VCaP (cell line): ENCODE data around the gene RAD51B.

ENCODE experiments used
- H3K27ac ChIP-seq: fragments of 450-650 bp; 2 replicates; pipeline ENCODE4 v1.5.1; 2017
- CTCF ChIP-seq: fragments of 450-650 bp; conservative IDR thresholded peaks from 2 replicates; pipeline ENCODE4 v1.5.1; 2017; ENCODE audit warnings: mild to moderate bottlenecking, moderate library complexity

Gene RAD51B

GRCh38 chr14:68222726-68223125 is 403.1 kb downstream of the RAD51B start:
- H3K27ac ChIP-seq, result no peak overlapping the region
- no peak for TF ChIP-seq CTCF

GRCh38 chr14:68223631-68224030 is 404.1 kb downstream of the RAD51B start:
- no peak overlapping the region for H3K27ac ChIP-seq
- no peak for TF ChIP-seq CTCF

GRCh38 chr14:68225321-68225720 is 405.7 kb downstream of the RAD51B start:
- TF ChIP-seq CTCF, result no peak
- H3K27ac ChIP-seq, result no peak overlapping the region

GRCh38 chr14:68226523-68226922 is 406.9 kb downstream of the RAD51B start:
- H3K27ac ChIP-seq, result no peak overlapping the region
- no peak for TF ChIP-seq CTCF

- no peak overlapping the region for H3K27ac ChIP-seq
- no peak for TF ChIP-seq CTCF
Observed at GRCh38 chr14:68228656-68229055, 409.1 kb downstream of the RAD51B start.

GRCh38 chr14:68229423-68230100 is 410.0 kb downstream of the RAD51B start:
- no peak for TF ChIP-seq CTCF
- no peak overlapping the region for H3K27ac ChIP-seq

- no peak overlapping the region for H3K27ac ChIP-seq
- no peak for TF ChIP-seq CTCF
Observed at GRCh38 chr14:68230202-68230949, 410.8 kb downstream of the RAD51B start.
